Measurements from ENCODE around the gene SLC12A9.
A peak's percentile ranks its signal among the peaks of the same experiment; 100 is the strongest.

SLC12A9 gene

DNA sequence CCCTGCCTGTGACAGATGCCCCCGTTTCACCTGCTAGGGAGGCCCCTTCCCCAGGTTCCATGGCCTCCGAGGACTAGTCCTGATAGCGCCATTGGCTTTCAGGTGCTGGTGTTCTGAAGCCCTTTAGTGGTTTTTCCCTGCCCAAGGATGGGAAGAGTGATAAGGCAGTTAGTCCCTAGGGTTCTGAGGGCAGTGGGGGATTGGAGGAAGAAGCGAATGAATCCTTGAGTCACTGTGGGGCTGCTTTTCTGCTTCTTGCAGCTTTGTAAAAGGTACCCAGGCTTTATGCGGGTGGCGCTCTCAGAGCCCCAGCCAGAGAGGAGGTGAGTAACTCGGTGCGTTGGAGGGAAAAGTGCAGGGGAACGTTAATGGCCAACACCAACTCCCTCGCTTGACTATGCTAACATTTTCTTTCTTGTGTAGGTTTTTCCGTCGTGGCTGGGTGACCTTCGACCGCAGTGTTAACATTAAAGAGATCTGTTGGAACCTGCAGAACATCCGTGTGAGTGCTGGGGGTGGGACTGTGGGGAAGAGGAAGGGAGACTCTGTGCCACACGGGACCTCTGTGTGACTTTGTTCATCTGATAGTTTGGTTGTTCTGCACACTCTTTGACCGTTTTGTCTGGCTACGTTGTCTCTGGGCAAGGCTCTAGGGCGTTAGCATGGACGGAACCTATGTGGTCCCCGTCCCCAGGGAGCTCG lies 33.1 kb downstream of the SLC12A9 start:
- Histone ChIP-seq H3K4me2 (ENCODE audit: low read depth, low read length, poor library complexity, severe bottlenecking) (no peak overlapping the region), H3K9me2 (replicated peaks; ENCODE audit: insufficient read depth, low read length) (no peaks in the 10 kb centered on the region), H3K27me3 (ENCODE audit: low read length) (no peaks in the 10 kb centered on the region), H3K36me3 (ENCODE audit: low read length) (peaks cover 16% of the 10 kb centered on the region), H3K4me3 (ENCODE audit: insufficient read depth, low read length, poor library complexity, severe bottlenecking) (no peak overlapping the region), H2AFZ (ENCODE audit: low read depth, low read length, severe bottlenecking) (no peak overlapping the region), H3F3A (ENCODE audit: insufficient read depth) (peaks cover 24% of the 10 kb centered on the region), H4K20me1 (ENCODE audit: low read depth, low read length) (peaks cover 3% of the 10 kb centered on the region; the same call in 1 of the 2 replicates), H3K79me2 (ENCODE audit: insufficient read depth, low read length) (peaks cover 41% of the 10 kb centered on the region), H3K27ac (ENCODE audit: low read depth, low read length) (no peak overlapping the region), H3K9me3 (ENCODE audit: insufficient read depth, low read length) (no peaks in the 10 kb centered on the region), H3K9ac (ENCODE audit: low read length) (no peak overlapping the region)
- TF ChIP-seq, protein P1, sequence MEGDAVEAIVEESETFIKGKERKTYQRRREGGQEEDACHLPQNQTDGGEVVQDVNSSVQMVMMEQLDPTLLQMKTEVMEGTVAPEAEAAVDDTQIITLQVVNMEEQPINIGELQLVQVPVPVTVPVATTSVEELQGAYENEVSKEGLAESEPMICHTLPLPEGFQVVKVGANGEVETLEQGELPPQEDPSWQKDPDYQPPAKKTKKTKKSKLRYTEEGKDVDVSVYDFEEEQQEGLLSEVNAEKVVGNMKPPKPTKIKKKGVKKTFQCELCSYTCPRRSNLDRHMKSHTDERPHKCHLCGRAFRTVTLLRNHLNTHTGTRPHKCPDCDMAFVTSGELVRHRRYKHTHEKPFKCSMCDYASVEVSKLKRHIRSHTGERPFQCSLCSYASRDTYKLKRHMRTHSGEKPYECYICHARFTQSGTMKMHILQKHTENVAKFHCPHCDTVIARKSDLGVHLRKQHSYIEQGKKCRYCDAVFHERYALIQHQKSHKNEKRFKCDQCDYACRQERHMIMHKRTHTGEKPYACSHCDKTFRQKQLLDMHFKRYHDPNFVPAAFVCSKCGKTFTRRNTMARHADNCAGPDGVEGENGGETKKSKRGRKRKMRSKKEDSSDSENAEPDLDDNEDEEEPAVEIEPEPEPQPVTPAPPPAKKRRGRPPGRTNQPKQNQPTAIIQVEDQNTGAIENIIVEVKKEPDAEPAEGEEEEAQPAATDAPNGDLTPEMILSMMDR (IDR thresholded peaks at IDR 0.05; ENCODE audit: insufficient read depth, low read length, poor library complexity, severe bottlenecking), result no peak
- TF ChIP-seq EZH2phosphoT487 (conservative IDR thresholded peaks at IDR 0.05; ENCODE audit: low read length), result no peak

DNA sequence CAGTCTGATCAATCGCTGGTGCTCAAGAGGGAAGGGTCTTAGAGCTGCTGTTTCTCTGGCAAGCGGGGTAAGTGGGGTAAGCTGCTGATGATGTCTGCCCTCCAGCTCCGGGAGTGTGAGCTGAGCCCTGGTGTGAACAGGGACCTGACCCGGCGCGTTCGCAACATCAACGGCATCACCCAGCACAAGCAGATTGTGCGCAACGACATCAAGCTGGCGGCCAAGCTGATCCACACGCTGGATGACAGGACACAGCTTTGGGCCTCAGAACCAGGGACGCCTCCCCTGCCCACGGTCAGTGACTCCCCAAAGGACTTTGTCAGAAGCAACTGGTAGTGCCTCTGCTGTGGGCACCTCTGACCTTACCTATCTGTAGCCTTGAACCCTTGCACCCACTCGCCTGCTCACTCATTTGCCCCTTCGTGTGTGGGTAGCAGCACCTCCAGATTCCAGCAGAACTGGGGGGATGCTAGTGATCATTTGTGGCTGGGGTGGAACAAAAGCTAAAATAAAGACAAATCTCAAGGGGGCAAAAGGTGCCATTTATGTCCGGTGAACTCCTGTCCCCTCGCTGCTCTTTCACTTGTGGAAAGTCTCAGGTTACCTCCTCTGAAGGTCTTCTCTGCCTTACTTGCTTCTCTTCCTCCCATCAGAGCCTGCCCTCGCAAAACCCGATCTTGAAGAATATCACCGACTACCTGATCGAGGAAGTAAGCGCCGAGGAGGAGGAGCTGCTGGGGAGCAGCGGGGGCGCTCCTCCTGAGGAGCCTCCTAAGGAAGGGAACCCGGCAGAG lies 33.8 kb downstream of the SLC12A9 start:
- H3K4me3 ChIP-seq (ENCODE audit: insufficient read depth, low read length, poor library complexity, severe bottlenecking), result no peak overlapping the region
- no peak overlapping the region for H3K4me2 ChIP-seq (ENCODE audit: low read depth, low read length, poor library complexity, severe bottlenecking)
- no peaks in the 10 kb centered on the region for H3K27me3 ChIP-seq (ENCODE audit: low read length)
- TF ChIP-seq, protein P1 (IDR thresholded peaks at IDR 0.05; ENCODE audit: insufficient read depth, low read length, poor library complexity, severe bottlenecking), result no peak
- TF ChIP-seq EZH2phosphoT487 (conservative IDR thresholded peaks at IDR 0.05; ENCODE audit: low read length), result no peak
- no peaks in the 10 kb centered on the region; the same call in 1 of the 2 replicates for H4K20me1 ChIP-seq (ENCODE audit: low read depth, low read length)
- H3K9ac ChIP-seq (ENCODE audit: low read length), result no peak overlapping the region
- no peaks in the 10 kb centered on the region for H3K9me3 ChIP-seq (ENCODE audit: insufficient read depth, low read length)
- H3K27ac ChIP-seq (ENCODE audit: low read depth, low read length), result no peak overlapping the region
- H2AFZ ChIP-seq (ENCODE audit: low read depth, low read length, severe bottlenecking), result no peak overlapping the region
- H3K9me2 ChIP-seq (replicated peaks; ENCODE audit: insufficient read depth, low read length), result no peaks in the 10 kb centered on the region
- peaks cover 16% of the 10 kb centered on the region for H3K36me3 ChIP-seq (ENCODE audit: low read length)
- H3K79me2 ChIP-seq (ENCODE audit: insufficient read depth, low read length), result peaks cover 33% of the 10 kb centered on the region
- H3F3A ChIP-seq (ENCODE audit: insufficient read depth), result peaks cover 25% of the 10 kb centered on the region

DNA sequence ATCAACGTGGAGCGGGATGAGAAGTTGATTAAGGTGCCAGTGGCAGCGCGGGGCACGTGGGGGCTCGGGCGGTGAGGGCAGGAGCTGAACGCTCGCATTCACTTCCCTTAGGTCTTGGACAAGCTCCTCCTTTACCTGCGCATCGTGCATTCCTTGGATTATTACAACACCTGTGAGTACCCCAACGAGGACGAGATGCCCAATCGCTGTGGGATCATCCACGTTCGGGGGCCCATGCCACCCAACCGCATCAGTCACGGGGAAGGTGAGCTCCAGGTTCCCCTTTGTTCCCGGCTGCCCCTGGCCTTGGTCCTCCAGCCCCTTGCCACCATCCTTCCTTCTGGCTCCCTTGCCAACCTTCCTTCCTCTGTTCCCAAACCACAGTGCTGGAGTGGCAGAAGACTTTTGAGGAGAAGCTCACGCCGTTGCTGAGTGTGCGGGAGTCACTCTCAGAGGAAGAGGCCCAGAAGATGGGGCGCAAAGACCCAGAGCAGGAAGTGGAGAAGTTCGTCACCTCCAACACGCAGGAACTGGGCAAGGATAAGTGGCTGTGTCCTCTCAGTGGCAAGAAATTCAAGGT lies 34.5 kb downstream of the SLC12A9 start:
- H3K9me3 ChIP-seq (ENCODE audit: insufficient read depth, low read length), result no peaks in the 10 kb centered on the region
- H3K36me3 ChIP-seq (ENCODE audit: low read length), result peaks cover 16% of the 10 kb centered on the region
- H2AFZ ChIP-seq (ENCODE audit: low read depth, low read length, severe bottlenecking), result no peak overlapping the region
- H3K27me3 ChIP-seq (ENCODE audit: low read length), result no peaks in the 10 kb centered on the region
- H3K4me2 ChIP-seq (ENCODE audit: low read depth, low read length, poor library complexity, severe bottlenecking), result peak overlapping the region; percentile 61
- peaks cover 26% of the 10 kb centered on the region for H3K79me2 ChIP-seq (ENCODE audit: insufficient read depth, low read length)
- H3F3A ChIP-seq (ENCODE audit: insufficient read depth), result peaks cover 29% of the 10 kb centered on the region
- H3K9ac ChIP-seq (ENCODE audit: low read length), result peak overlapping the region; percentile 97
- H3K9me2 ChIP-seq (replicated peaks; ENCODE audit: insufficient read depth, low read length), result no peaks in the 10 kb centered on the region
- no peaks in the 10 kb centered on the region for H4K20me1 ChIP-seq (ENCODE audit: low read depth, low read length)
- no peak for TF ChIP-seq EZH2phosphoT487 (conservative IDR thresholded peaks at IDR 0.05; ENCODE audit: low read length)
- TF ChIP-seq, protein P1 (IDR thresholded peaks at IDR 0.05; ENCODE audit: insufficient read depth, low read length, poor library complexity, severe bottlenecking), result no peak
- peak overlapping the region; percentile 3 for H3K4me3 ChIP-seq (ENCODE audit: insufficient read depth, low read length, poor library complexity, severe bottlenecking)
- H3K27ac ChIP-seq (ENCODE audit: low read depth, low read length), result peak overlapping the region; percentile 83
